ENCODE results near the gene MTF1. TPM values are rescaled to one million over a fixed set of nuclear protein-coding genes. Genes with fewer than 3 reads are reported as not detected.
A peak's percentile ranks its signal among the peaks of the same experiment; 100 is the strongest.

The MTF1 gene
- total and polyA plus RNA-seq, 2 donors (not counting 1 experiment from before 2014, with no cell fraction given) = 4.5 to 8.4 TPM

GRCh38 chr1:37841652-37842051, 17.7 kb downstream of the MTF1 start:
- Histone ChIP-seq H3K4me3 (replicated peaks in 1 of 4; ENCODE audit: control extremely low read depth in 1 of 4, insufficient read depth in 1 of 4, low read depth in 3 of 4, low read length in 4 of 4) (no peak overlapping the region), H3K9ac (ENCODE audit: insufficient read depth, low read length) (no peak overlapping the region), H3K4me1 (ENCODE audit: control insufficient read depth, extremely low read depth, insufficient read depth, low read length) (no peaks in the 10 kb centered on the region), H3K27me3 (ENCODE audit: control insufficient read depth, insufficient read depth, low read length) (no peaks in the 10 kb centered on the region), H3K79me2 (ENCODE audit: control insufficient read depth, insufficient read depth, low read length) (peaks cover 10% of the 10 kb centered on the region), H2AFZ (ENCODE audit: low read length) (no peak overlapping the region), H4K20me1 (ENCODE audit: control insufficient read depth, extremely low read depth, insufficient read depth, low read length) (no peaks in the 10 kb centered on the region), H3K4me2 (ENCODE audit: extremely low read depth, insufficient read depth, low read length) (no peak overlapping the region), H3K36me3 (ENCODE audit: control insufficient read depth, insufficient read depth, low read length) (peaks cover 10% of the 10 kb centered on the region), H3K9me3 (ENCODE audit: control insufficient read depth, insufficient read depth, low read depth, low read length) (no peaks in the 10 kb centered on the region), H3K27ac (ENCODE audit: insufficient read depth, low read length) (no peak overlapping the region)
- no peak for TF ChIP-seq EZH2 (IDR thresholded peaks at IDR 0.05; ENCODE audit: low read length, missing control alignments)
- TF ChIP-seq CTCF (conservative IDR thresholded peaks at IDR 0.05 in 1 of 2, IDR thresholded peaks at IDR 0.05 in 1 of 2; ENCODE audit: low read depth in 1 of 2, low read length in 2 of 2) = no peak
- no peak for DNase-seq (ENCODE audit: low read depth in 2 of 2)

- Histone ChIP-seq H3K36me3 (ENCODE audit: control insufficient read depth, insufficient read depth, low read length) (peaks cover 10% of the 10 kb centered on the region), H3K4me1 (ENCODE audit: control insufficient read depth, extremely low read depth, insufficient read depth, low read length) (no peaks in the 10 kb centered on the region), H3K27me3 (ENCODE audit: control insufficient read depth, insufficient read depth, low read length) (no peaks in the 10 kb centered on the region), H3K79me2 (ENCODE audit: control insufficient read depth, insufficient read depth, low read length) (peaks cover 9% of the 10 kb centered on the region), H3K4me2 (ENCODE audit: extremely low read depth, insufficient read depth, low read length) (no peak overlapping the region), H3K27ac (ENCODE audit: insufficient read depth, low read length) (no peak overlapping the region), H3K9me3 (ENCODE audit: control insufficient read depth, insufficient read depth, low read depth, low read length) (no peaks in the 10 kb centered on the region), H2AFZ (ENCODE audit: low read length) (no peak overlapping the region), H3K9ac (ENCODE audit: insufficient read depth, low read length) (no peak overlapping the region), H3K4me3 (replicated peaks in 1 of 4; ENCODE audit: control extremely low read depth in 1 of 4, insufficient read depth in 1 of 4, low read depth in 3 of 4, low read length in 4 of 4) (no peak overlapping the region), H4K20me1 (ENCODE audit: control insufficient read depth, extremely low read depth, insufficient read depth, low read length) (no peaks in the 10 kb centered on the region)
- TF ChIP-seq EZH2 (IDR thresholded peaks at IDR 0.05; ENCODE audit: low read length, missing control alignments) (no peak), CTCF (conservative IDR thresholded peaks at IDR 0.05 in 1 of 2, IDR thresholded peaks at IDR 0.05 in 1 of 2; ENCODE audit: low read depth in 1 of 2, low read length in 2 of 2) (no peak)
- DNase-seq (ENCODE audit: low read depth in 2 of 2) = peak in 1 of 2 donors; percentile 47
Observed at GRCh38 chr1:37840711-37841110, 18.7 kb downstream of the MTF1 start.

- Histone ChIP-seq H2AFZ (ENCODE audit: low read length) (no peak overlapping the region), H4K20me1 (ENCODE audit: control insufficient read depth, extremely low read depth, insufficient read depth, low read length) (no peaks in the 10 kb centered on the region), H3K27ac (ENCODE audit: insufficient read depth, low read length) (no peak overlapping the region), H3K4me3 (replicated peaks in 1 of 4; ENCODE audit: control extremely low read depth in 1 of 4, insufficient read depth in 1 of 4, low read depth in 3 of 4, low read length in 4 of 4) (no peak overlapping the region), H3K4me2 (ENCODE audit: extremely low read depth, insufficient read depth, low read length) (no peak overlapping the region), H3K27me3 (ENCODE audit: control insufficient read depth, insufficient read depth, low read length) (no peaks in the 10 kb centered on the region), H3K4me1 (ENCODE audit: control insufficient read depth, extremely low read depth, insufficient read depth, low read length) (no peaks in the 10 kb centered on the region), H3K9ac (ENCODE audit: insufficient read depth, low read length) (no peak overlapping the region), H3K36me3 (ENCODE audit: control insufficient read depth, insufficient read depth, low read length) (peaks cover 12% of the 10 kb centered on the region), H3K79me2 (ENCODE audit: control insufficient read depth, insufficient read depth, low read length) (peaks cover 4% of the 10 kb centered on the region), H3K9me3 (ENCODE audit: control insufficient read depth, insufficient read depth, low read depth, low read length) (no peaks in the 10 kb centered on the region)
- DNase-seq (ENCODE audit: low read depth in 2 of 2) = no peak
- TF ChIP-seq EZH2 (IDR thresholded peaks at IDR 0.05; ENCODE audit: low read length, missing control alignments) = no peak
- no peak for TF ChIP-seq CTCF (conservative IDR thresholded peaks at IDR 0.05 in 1 of 2, IDR thresholded peaks at IDR 0.05 in 1 of 2; ENCODE audit: low read depth in 1 of 2, low read length in 2 of 2)
Observed at GRCh38 chr1:37839676-37840075, 19.7 kb downstream of the MTF1 start.

Measured in fibroblast of lung (primary cell).